ENCODE measurements around the gene PRMT1.

DNA sequence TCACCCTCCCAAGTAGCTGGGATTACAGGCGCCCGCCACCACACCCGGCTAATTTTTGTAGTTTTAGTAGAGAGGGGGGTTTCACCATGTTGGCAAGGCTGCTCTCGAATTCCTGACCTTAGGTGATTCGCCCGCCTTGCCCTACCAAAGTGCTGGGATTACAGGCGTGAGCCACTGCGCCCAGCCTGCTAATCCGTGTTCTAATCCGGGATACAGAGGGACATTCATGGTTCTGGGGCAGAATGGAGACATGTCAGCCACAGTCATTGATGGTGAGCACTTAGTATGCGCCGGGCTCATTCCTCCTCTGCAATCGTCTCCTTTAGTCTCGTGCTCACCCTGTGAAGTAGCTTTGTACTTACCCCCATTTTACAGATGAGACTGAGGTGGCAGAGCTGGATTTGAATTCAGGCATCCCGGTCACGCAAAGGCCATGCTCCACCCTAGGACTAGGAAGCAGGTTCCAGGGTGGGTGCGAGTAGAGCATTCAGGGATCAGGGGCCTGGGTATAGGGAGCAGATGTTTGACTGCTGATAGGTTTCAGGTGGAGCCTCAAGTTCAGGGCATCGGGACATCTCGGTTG is 45.4 kb upstream of the PRMT1 start:
- TF ChIP-seq EZH2 (IDR thresholded peaks at IDR 0.05; ENCODE audit: borderline replicate concordance, low read depth, low read length, poor library complexity, severe bottlenecking) (no peak), CTCF (conservative IDR thresholded peaks at IDR 0.05; ENCODE audit: low read depth, low read length) (no peak)
